GM04503 (cell line): ENCODE data around the gene MYL3.

Experiments used
- DNase-seq: peaks from one replicate; pipeline ENCODE4 v3.0.0-alpha.2; 2012; ENCODE audit warnings: low read depth

The MYL3 gene

GRCh38 chr3:46899151-46900006 lies 36.1 kb upstream of the MYL3 start:
- DNase-seq = no peak

GRCh38 chr3:46898321-46899150 lies 35.3 kb upstream of the MYL3 start:
- no peak for DNase-seq

GRCh38 chr3:46897829-46898320 lies 34.6 kb upstream of the MYL3 start:
- DNase-seq = no peak

- no peak for DNase-seq
Measured at GRCh38 chr3:46897031-46897430, 33.8 kb upstream of the MYL3 start.

GRCh38 chr3:46896386-46896785 lies 33.1 kb upstream of the MYL3 start:
- no peak for DNase-seq

GRCh38 chr3:46895761-46896160 lies 32.5 kb upstream of the MYL3 start:
- DNase-seq = no peak

- no peak for DNase-seq
Measured at GRCh38 chr3:46895204-46895660, 32.0 kb upstream of the MYL3 start.

GRCh38 chr3:46894256-46894655 lies 31.0 kb upstream of the MYL3 start:
- DNase-seq = no peak

GRCh38 chr3:46893763-46894162 lies 30.5 kb upstream of the MYL3 start:
- no peak for DNase-seq

- DNase-seq = no peak
Measured at GRCh38 chr3:46893146-46893748, 30.0 kb upstream of the MYL3 start.

- DNase-seq = no peak
Measured at GRCh38 chr3:46892285-46893145, 29.3 kb upstream of the MYL3 start.

GRCh38 chr3:46891132-46891531 lies 27.9 kb upstream of the MYL3 start:
- no peak for DNase-seq

- no peak for DNase-seq
Measured at GRCh38 chr3:46890132-46890531, 26.9 kb upstream of the MYL3 start.

- DNase-seq = no peak
Measured at GRCh38 chr3:46889381-46890110, 26.3 kb upstream of the MYL3 start.

GRCh38 chr3:46888705-46889104 lies 25.5 kb upstream of the MYL3 start:
- no peak for DNase-seq

GRCh38 chr3:46887980-46888494 lies 24.8 kb upstream of the MYL3 start:
- DNase-seq = no peak

GRCh38 chr3:46885612-46886011 lies 22.4 kb upstream of the MYL3 start:
- no peak for DNase-seq

- no peak for DNase-seq
Measured at GRCh38 chr3:46884929-46885328, 21.7 kb upstream of the MYL3 start.

GRCh38 chr3:46884427-46884826 lies 21.2 kb upstream of the MYL3 start:
- no peak for DNase-seq

GRCh38 chr3:46883830-46884185 lies 20.6 kb upstream of the MYL3 start:
- DNase-seq = no peak
